ENCODE measurements around the gene PPP2R2B. TPM values are rescaled to one million over a fixed set of nuclear protein-coding genes. Genes with fewer than 3 reads are reported as not detected.

The PPP2R2B gene
- total RNA-seq, 1 experiment from 2014 or later, result not detected

GRCh38 chr5:146641941-146642340 lies 236.6 kb downstream of the PPP2R2B start:
- Histone ChIP-seq H3K27me3 (replicated peaks; ENCODE audit: insufficient read depth, low read depth, low read length, poor library complexity) (peaks cover 46% of the 10 kb centered on the region), H3K27ac (ENCODE audit: low read depth, low read length, poor library complexity, severe bottlenecking) (no peak overlapping the region), H3K9me3 (ENCODE audit: low read depth, low read length, poor library complexity, severe bottlenecking) (no peaks in the 10 kb centered on the region), H3K36me3 (ENCODE audit: insufficient read depth, low read length, poor library complexity, severe bottlenecking) (no peaks in the 10 kb centered on the region), H3K4me3 (ENCODE audit: low read depth, low read length, poor library complexity, severe bottlenecking) (no peak overlapping the region), H3K4me1 (ENCODE audit: insufficient read depth, low read length, poor library complexity, severe bottlenecking) (no peaks in the 10 kb centered on the region)
- BruUV-seq (replicated peaks), result no TSS peak
- ChIA-PET POLR2A (ENCODE audit: low non-redundant PET) (no interaction called here), CTCF (no interaction called here)
- intact Hi-C loops (cut with micrococcal nuclease; ENCODE audit: unreplicated experiment), result no loop called here
- no peak for TF ChIP-seq CTCF (conservative IDR thresholded peaks at IDR 0.05; ENCODE audit: low read depth, low read length)
- TF ChIP-seq EZH2 (IDR thresholded peaks at IDR 0.05; ENCODE audit: borderline replicate concordance, low read depth, low read length, poor library complexity, severe bottlenecking), result no peak
- no peak for DNase-seq (ENCODE audit: low spot score)

GRCh38 chr5:146640285-146640896 lies 238.2 kb downstream of the PPP2R2B start:
- Histone ChIP-seq H3K4me3 (ENCODE audit: low read depth, low read length, poor library complexity, severe bottlenecking) (no peak overlapping the region), H3K36me3 (ENCODE audit: insufficient read depth, low read length, poor library complexity, severe bottlenecking) (no peaks in the 10 kb centered on the region), H3K9me3 (ENCODE audit: low read depth, low read length, poor library complexity, severe bottlenecking) (no peaks in the 10 kb centered on the region), H3K4me1 (ENCODE audit: insufficient read depth, low read length, poor library complexity, severe bottlenecking) (no peaks in the 10 kb centered on the region), H3K27ac (ENCODE audit: low read depth, low read length, poor library complexity, severe bottlenecking) (no peak overlapping the region), H3K27me3 (replicated peaks; ENCODE audit: insufficient read depth, low read depth, low read length, poor library complexity) (peaks cover 58% of the 10 kb centered on the region)
- no peak for DNase-seq (ENCODE audit: low spot score)
- POLR2A ChIA-PET (ENCODE audit: low non-redundant PET), result no interaction called here
- BruUV-seq (replicated peaks), result no TSS peak
- no peak for TF ChIP-seq EZH2 (IDR thresholded peaks at IDR 0.05; ENCODE audit: borderline replicate concordance, low read depth, low read length, poor library complexity, severe bottlenecking)
- TF ChIP-seq CTCF (conservative IDR thresholded peaks at IDR 0.05; ENCODE audit: low read depth, low read length), result no peak
- intact Hi-C loops (cut with micrococcal nuclease; ENCODE audit: unreplicated experiment), result no loop called here
- CTCF ChIA-PET, result no interaction called here

GRCh38 chr5:146635443-146635842 lies 243.1 kb downstream of the PPP2R2B start:
- intact Hi-C loops (cut with micrococcal nuclease; ENCODE audit: unreplicated experiment), result no loop called here
- Histone ChIP-seq H3K9me3 (ENCODE audit: low read depth, low read length, poor library complexity, severe bottlenecking) (no peaks in the 10 kb centered on the region), H3K27me3 (replicated peaks; ENCODE audit: insufficient read depth, low read depth, low read length, poor library complexity) (peaks cover 82% of the 10 kb centered on the region), H3K4me1 (ENCODE audit: insufficient read depth, low read length, poor library complexity, severe bottlenecking) (no peaks in the 10 kb centered on the region), H3K36me3 (ENCODE audit: insufficient read depth, low read length, poor library complexity, severe bottlenecking) (no peaks in the 10 kb centered on the region), H3K4me3 (ENCODE audit: low read depth, low read length, poor library complexity, severe bottlenecking) (no peak overlapping the region), H3K27ac (ENCODE audit: low read depth, low read length, poor library complexity, severe bottlenecking) (no peak overlapping the region)
- ChIA-PET POLR2A (ENCODE audit: low non-redundant PET) (no interaction called here), CTCF (no interaction called here)
- BruUV-seq (replicated peaks), result no TSS peak
- TF ChIP-seq CTCF (conservative IDR thresholded peaks at IDR 0.05; ENCODE audit: low read depth, low read length) (no peak), EZH2 (IDR thresholded peaks at IDR 0.05; ENCODE audit: borderline replicate concordance, low read depth, low read length, poor library complexity, severe bottlenecking) (no peak)
- no peak for DNase-seq (ENCODE audit: low spot score)
